DND-41 (cell line): Measurements from ENCODE around the gene ADAMTSL4.

Source experiments
- ATAC-seq: fragments of 200-7000 bp; cut with Tn5 transposase; 3 replicates; pipeline ENCODE4 v1.9.1; 2021; ENCODE audit warnings: low read depth; ENCODE audit not compliant: insufficient read depth
- DNase-seq: peaks from one replicate; pipeline ENCODE4 v3.0.0-alpha.2; 2020
- H2AFZ ChIP-seq: 2 replicates; pipeline ENCODE4 v1.6.0; 2012; ENCODE audit warnings: low read depth, low read length
- H3K27ac ChIP-seq: 2 replicates; pipeline ENCODE4 v1.5.1; 2012; ENCODE audit warnings: low read length, inconsistent platforms
- H3K27me3 ChIP-seq: fragments of 200-600 bp; sonication (generic); 2 replicates; pipeline ENCODE4 v1.6.0; 2012; ENCODE audit warnings: low read length, mild to moderate bottlenecking, inconsistent platforms; ENCODE audit not compliant: insufficient read depth, poor library complexity
- H3K36me3 ChIP-seq: 2 replicates; pipeline ENCODE4 v1.5.1; 2012; ENCODE audit warnings: low read length, inconsistent platforms; ENCODE audit not compliant: insufficient read depth
- H3K4me1 ChIP-seq: 2 replicates; pipeline ENCODE4 v1.5.1; 2012; ENCODE audit warnings: mild to moderate bottlenecking, low read length; ENCODE audit not compliant: insufficient read depth
- H3K4me2 ChIP-seq: 2 replicates; pipeline ENCODE4 v1.6.0; 2012; ENCODE audit warnings: mild to moderate bottlenecking, moderate library complexity, low read length, inconsistent platforms; ENCODE audit not compliant: insufficient read depth
- H3K4me3 ChIP-seq, 2 experiments: fragments of 200-600 bp in 1 of 2; shearing (Covaris generic) in 1 of 2; 2 replicates each; pipeline ENCODE4 v1.5.1; 2012 to 2016; ENCODE audit warnings: inconsistent platforms in 2 of 2, low read length in 2 of 2, mild to moderate bottlenecking in 2 of 2, low read depth in 1 of 2, moderate library complexity in 1 of 2
- H3K79me2 ChIP-seq: 2 replicates; pipeline ENCODE4 v1.6.0; 2012; ENCODE audit warnings: low read length, inconsistent platforms; ENCODE audit not compliant: insufficient read depth
- H3K9ac ChIP-seq: 2 replicates; pipeline ENCODE4 v1.6.0; 2012; ENCODE audit warnings: low read depth, mild to moderate bottlenecking, inconsistent platforms, low read length, moderate library complexity
- H3K9me3 ChIP-seq: 2 replicates; pipeline ENCODE4 v1.5.1; 2012; ENCODE audit warnings: low read length, moderate library complexity, mild to moderate bottlenecking, inconsistent platforms; ENCODE audit not compliant: insufficient read depth, severe bottlenecking
- H4K20me1 ChIP-seq: 2 replicates; pipeline ENCODE4 v1.6.0; 2012; ENCODE audit warnings: low read length; ENCODE audit not compliant: insufficient read depth
- CTCF ChIP-seq: IDR thresholded peaks from 2 replicates; pipeline ENCODE4 v1.5.1; 2012; ENCODE audit warnings: borderline replicate concordance, low read length, moderate library complexity, mild to moderate bottlenecking; ENCODE audit not compliant: poor library complexity, severe bottlenecking; ENCODE audit errors: extremely low read depth
- EZH2 ChIP-seq: IDR thresholded peaks from 3 replicates; pipeline ENCODE4 v1.6.1; 2012; ENCODE audit warnings: borderline replicate concordance, low read depth, mild to moderate bottlenecking, moderate library complexity, low read length, inconsistent platforms; ENCODE audit not compliant: severe bottlenecking

Gene ADAMTSL4

GRCh38 chr1:150537732-150538684 is 11.2 kb upstream of the ADAMTSL4 start:
- H3K27ac ChIP-seq = no peak overlapping the region
- TF ChIP-seq EZH2 (no peak), CTCF (no peak)
- H3K9me3 ChIP-seq = no peaks in the 10 kb centered on the region
- no peaks in the 10 kb centered on the region for H3K4me1 ChIP-seq
- no peaks in the 10 kb centered on the region for H3K27me3 ChIP-seq
- H3K9ac ChIP-seq = no peak overlapping the region
- DNase-seq (no peak), ATAC-seq (no peak)
- H3K4me3 ChIP-seq = no peak overlapping the region
- H4K20me1 ChIP-seq = no peaks in the 10 kb centered on the region
- H3K36me3 ChIP-seq = no peaks in the 10 kb centered on the region
- no peaks in the 10 kb centered on the region for H3K79me2 ChIP-seq
- H3K4me2 ChIP-seq = no peak overlapping the region
- H2AFZ ChIP-seq = no peak overlapping the region

- H3K4me1 ChIP-seq = no peaks in the 10 kb centered on the region
- no peak overlapping the region for H3K9ac ChIP-seq
- H3K27me3 ChIP-seq = no peaks in the 10 kb centered on the region
- H2AFZ ChIP-seq = no peak overlapping the region
- no peaks in the 10 kb centered on the region for H4K20me1 ChIP-seq
- no peaks in the 10 kb centered on the region for H3K36me3 ChIP-seq
- TF ChIP-seq EZH2 (no peak), CTCF (no peak)
- ATAC-seq = no peak
- no peaks in the 10 kb centered on the region for H3K79me2 ChIP-seq
- no peak overlapping the region for H3K4me3 ChIP-seq
- no peaks in the 10 kb centered on the region for H3K9me3 ChIP-seq
- no peak overlapping the region for H3K4me2 ChIP-seq
- DNase-seq = no peak
- no peak overlapping the region for H3K27ac ChIP-seq
Measured at GRCh38 chr1:150543500-150544143, 5.6 kb upstream of the ADAMTSL4 start.

DNA sequence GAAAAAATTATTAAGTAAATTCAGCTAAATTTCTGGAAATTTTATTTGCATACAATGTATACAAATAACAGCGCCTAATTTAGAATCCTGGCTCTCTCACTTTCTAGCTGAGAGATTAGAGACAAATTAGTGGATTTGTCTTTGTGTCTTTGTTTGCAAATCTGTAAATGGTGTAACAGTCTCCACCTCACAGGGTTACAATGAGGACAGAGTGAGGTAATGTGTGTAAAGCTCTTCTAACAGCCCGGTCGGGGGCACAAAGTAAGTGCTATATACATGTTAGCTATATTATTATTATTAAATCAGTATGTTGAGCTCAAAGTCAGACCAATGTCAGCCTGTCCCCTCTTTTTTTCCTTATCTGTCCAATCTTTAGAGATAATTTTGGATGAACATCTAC is 5.0 kb upstream of the ADAMTSL4 start:
- ATAC-seq (no peak), DNase-seq (no peak)
- H3K4me3 ChIP-seq = no peak overlapping the region
- no peaks in the 10 kb centered on the region for H3K79me2 ChIP-seq
- H3K9me3 ChIP-seq = no peaks in the 10 kb centered on the region
- TF ChIP-seq CTCF (no peak), EZH2 (no peak)
- H3K9ac ChIP-seq = no peak overlapping the region
- no peaks in the 10 kb centered on the region for H4K20me1 ChIP-seq
- H3K4me2 ChIP-seq = no peak overlapping the region
- H3K27ac ChIP-seq = no peak overlapping the region
- H3K36me3 ChIP-seq = no peaks in the 10 kb centered on the region
- H3K4me1 ChIP-seq = 0 out of 2 replicates have a peak, but pooled peaks cover 3% of the 10 kb centered on the region
- H2AFZ ChIP-seq = no peak overlapping the region
- peaks cover 3% of the 10 kb centered on the region for H3K27me3 ChIP-seq
